ENCODE measurements around the gene OSBPL5. TPM values are rescaled to one million over a fixed set of nuclear protein-coding genes. Genes with fewer than 3 reads are reported as not detected.
A peak's percentile ranks its signal among the peaks of the same experiment; 100 is the strongest.
"Not testable (repeated sequence)": the region's sequence is repeated elsewhere in the genome, so short reads cannot be mapped to it uniquely, and the experiment has no call there.

Gene OSBPL5
- polyA plus RNA-seq, 6 donors from 2014 or later: 0.12 to 0.25 TPM; not detected in 4

DNA sequence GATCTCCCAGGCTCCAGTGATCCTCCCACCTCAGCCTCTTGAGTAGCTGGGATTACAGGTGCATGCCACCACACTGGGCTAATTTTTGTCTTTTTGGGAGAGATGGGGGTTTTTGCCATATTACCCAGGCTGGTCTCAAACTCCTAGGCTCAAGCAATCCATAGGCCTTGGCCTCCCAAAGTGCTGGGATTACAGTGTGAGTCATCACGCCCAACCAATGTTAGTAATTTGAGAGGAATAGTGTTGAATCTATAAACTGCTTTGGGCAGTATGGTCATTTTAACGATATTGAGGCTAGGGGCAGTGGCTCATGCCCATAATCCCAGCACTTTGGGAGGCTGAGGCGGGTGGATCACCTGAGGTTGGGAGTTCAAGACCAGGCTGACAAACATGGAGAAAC lies 98.8 kb downstream of the OSBPL5 start:
- H3K36me3 Mint-ChIP-seq; H3K4me1 Mint-ChIP-seq; DNase-seq; ATAC-seq (ENCODE audit: low read depth in 2 of 2); H3K27ac Mint-ChIP-seq; H3K9me3 Mint-ChIP-seq; H3K4me3 Mint-ChIP-seq: not testable (repeated sequence)
- peaks cover 17 to 46% (median 17%) of the 10 kb centered on the region in 3 donors for H3K27me3 Mint-ChIP-seq

DNA sequence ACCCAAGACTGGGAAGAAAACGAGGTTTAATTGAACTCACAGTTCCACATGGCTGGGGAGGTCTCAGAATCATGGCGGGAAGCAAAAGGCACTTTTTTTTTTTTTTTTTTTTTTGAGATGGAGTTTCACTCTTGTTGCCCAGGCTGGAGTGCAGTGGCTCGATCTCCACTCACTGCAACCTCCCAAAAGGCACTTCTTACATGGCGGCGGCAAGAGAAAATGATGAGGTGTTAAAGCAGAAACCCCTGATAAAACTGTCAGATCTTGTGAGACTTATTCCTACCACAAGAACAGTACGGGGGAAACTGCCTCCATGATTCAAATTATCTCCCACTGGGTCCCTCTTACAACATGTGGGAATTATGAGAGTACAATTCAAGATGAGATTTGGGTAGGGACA lies 100.4 kb downstream of the OSBPL5 start:
- not testable (repeated sequence) for ATAC-seq (ENCODE audit: low read depth in 2 of 2); H3K9me3 Mint-ChIP-seq; H3K4me1 Mint-ChIP-seq; H3K36me3 Mint-ChIP-seq; H3K27ac Mint-ChIP-seq; DNase-seq
- peaks cover 14 to 46% (median 22%) of the 10 kb centered on the region in 3 donors for H3K27me3 Mint-ChIP-seq
- peak overlapping the region in 1 of 8 donors; percentile 8 for H3K4me3 Mint-ChIP-seq

DNA sequence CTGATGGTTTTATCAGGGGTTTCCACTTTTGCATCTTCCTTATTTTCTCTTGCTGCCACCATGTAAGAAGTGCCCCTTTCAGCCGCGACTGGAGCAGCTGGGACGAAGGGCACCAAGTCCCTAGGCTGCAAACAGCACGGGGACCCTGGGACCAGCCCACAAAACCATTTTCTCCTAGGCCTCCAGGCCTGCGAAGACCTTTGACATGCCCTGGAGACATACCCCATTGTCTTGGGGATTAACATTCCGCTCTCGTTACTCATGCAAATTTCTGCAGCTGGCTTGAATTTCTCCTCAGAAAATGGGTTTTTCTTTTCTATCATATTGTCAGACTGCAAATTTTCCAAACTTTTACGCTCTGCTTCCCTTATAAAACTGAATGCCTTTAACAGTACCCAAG lies 101.2 kb downstream of the OSBPL5 start:
- not testable (repeated sequence) for H3K27ac Mint-ChIP-seq; H3K4me1 Mint-ChIP-seq; H3K36me3 Mint-ChIP-seq; DNase-seq; ATAC-seq (ENCODE audit: low read depth in 2 of 2); H3K9me3 Mint-ChIP-seq
- Mint-ChIP-seq H3K4me3 (peak overlapping the region in 1 of 8 donors; percentile 8), H3K27me3 (peaks cover 14 to 40% (median 22%) of the 10 kb centered on the region in 3 donors)

DNA sequence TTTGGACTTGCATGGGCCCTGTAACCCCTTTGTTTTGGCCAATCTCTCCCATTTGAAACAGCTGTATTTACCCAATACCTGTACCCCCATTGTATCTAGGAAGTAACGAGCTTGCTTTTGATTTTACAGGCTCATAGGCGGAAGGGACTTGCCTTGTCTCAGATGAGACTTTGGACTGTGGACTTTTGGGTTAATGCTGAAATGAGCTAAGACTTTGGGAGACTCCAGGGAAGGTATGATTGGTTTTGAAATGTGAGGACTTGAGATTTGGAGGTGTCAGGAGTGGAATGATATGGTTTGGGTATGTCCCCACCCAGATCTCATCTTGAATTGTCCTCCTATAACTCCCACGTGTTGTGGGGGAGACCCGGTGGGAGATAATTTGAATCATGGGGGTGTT lies 101.7 kb downstream of the OSBPL5 start:
- not testable (repeated sequence) for ATAC-seq (ENCODE audit: low read depth in 2 of 2); H3K4me1 Mint-ChIP-seq; H3K27ac Mint-ChIP-seq

DNA sequence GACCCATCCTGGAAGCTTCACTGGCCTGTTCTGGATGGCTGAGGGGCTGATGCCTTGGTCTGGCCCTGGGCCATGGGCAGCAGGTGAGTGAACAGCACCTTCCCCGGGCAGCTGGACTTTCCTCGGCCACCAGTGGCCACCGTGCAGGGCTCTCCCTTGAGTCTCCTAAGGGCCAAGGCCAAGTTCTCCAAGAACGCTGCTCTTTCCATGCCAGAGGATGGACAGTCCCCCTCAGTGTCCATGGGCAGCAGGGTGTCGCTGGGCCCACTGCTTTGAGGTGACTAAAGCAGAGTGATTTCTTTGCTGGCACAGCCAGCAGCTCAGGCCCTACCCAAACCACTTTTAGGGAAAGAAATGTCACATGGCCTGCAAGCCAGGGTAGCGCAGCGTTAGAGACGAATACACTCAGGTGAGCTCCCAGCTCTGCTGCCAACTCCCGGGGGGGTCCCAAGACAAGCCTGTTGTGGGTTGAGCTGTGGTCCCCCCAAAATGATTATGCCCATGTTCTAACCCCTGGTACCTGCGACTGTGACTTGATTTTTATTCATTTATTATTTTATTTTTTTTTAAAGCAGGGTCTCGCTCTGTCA lies 104.6 kb downstream of the OSBPL5 start:
- Mint-ChIP-seq H3K36me3 (no peaks in the 10 kb centered on the region), H3K27ac (no peak overlapping the region), H3K4me1 (peaks cover 11 to 20% (median 18%) of the 10 kb centered on the region in 3 donors), H3K4me3 (peak overlapping the region in 1 of 8 donors; percentile 9), H3K27me3 (peaks cover 11 to 22% (median 12%) of the 10 kb centered on the region in 3 donors), H3K9me3 (peaks cover 0 to 2% (median 0%) of the 10 kb centered on the region in 7 donors)
- DNase-seq (no peak), ATAC-seq (ENCODE audit: low read depth in 2 of 2) (no peak)

More for the DNA sequence above, 101.7 kb downstream of the OSBPL5 start:
- not testable (repeated sequence) for H3K36me3 Mint-ChIP-seq, DNase-seq, H3K9me3 Mint-ChIP-seq, H3K4me3 Mint-ChIP-seq
- peaks cover 14 to 36% (median 22%) of the 10 kb centered on the region in 3 donors for H3K27me3 Mint-ChIP-seq

DNA sequence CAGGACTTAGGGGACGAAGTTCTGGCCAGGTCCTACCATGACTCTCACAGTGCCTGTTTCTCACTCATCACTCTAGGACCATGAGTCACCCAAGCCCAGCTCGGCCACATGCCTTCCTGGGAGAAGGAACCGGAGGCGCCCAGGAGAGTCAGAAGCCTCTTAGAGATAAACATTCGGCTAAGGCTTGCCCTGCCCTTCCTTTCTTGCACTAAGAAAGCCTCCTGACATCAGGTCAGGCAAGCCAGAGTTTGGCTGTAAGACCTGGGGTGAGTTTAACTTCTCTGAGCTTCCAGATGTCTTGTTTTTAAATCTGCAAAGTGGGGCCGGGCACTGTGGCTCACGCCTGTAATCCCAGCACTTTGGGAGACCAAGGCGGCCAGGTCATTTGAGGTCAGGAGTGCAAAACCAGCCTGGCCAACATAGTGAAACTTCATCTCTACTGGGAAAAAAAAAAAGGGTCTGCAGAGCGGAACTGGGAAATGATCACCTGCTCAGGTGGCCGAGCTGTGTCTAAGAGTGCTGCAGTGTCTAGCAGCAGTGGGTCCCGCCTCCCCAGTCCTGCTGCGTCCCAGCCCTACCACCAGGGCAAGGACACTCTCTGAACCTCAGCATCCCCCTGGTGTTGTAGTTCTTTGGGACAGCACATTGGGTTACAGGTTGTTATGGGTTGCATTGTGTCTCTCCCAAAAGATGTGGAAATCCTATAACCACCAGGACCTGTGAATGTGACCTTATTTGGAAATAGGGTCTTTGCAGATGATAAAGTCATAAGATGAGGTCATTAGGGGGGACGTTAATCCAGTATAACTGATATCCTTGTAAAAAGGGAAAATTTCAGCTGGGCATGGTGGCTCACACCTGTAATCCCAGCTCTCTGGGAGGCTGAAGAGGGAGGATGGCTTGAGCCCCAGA lies 106.1 kb downstream of the OSBPL5 start:
- Mint-ChIP-seq H3K27me3 (peaks cover under 1 to 14% (median 4%) of the 10 kb centered on the region in 3 donors), H3K4me3 (peak overlapping the region in 7 of 8 donors; percentile 8 to 87 (median 56)), H3K9me3 (no peaks in the 10 kb centered on the region), H3K36me3 (no peaks in the 10 kb centered on the region), H3K4me1 (peaks cover 20 to 31% (median 30%) of the 10 kb centered on the region in 3 donors), H3K27ac (peak overlapping the region in 2 of 6 donors; percentile 9 to 29)
- no peak for DNase-seq
- ATAC-seq (ENCODE audit: low read depth in 2 of 2): no peak

DNA sequence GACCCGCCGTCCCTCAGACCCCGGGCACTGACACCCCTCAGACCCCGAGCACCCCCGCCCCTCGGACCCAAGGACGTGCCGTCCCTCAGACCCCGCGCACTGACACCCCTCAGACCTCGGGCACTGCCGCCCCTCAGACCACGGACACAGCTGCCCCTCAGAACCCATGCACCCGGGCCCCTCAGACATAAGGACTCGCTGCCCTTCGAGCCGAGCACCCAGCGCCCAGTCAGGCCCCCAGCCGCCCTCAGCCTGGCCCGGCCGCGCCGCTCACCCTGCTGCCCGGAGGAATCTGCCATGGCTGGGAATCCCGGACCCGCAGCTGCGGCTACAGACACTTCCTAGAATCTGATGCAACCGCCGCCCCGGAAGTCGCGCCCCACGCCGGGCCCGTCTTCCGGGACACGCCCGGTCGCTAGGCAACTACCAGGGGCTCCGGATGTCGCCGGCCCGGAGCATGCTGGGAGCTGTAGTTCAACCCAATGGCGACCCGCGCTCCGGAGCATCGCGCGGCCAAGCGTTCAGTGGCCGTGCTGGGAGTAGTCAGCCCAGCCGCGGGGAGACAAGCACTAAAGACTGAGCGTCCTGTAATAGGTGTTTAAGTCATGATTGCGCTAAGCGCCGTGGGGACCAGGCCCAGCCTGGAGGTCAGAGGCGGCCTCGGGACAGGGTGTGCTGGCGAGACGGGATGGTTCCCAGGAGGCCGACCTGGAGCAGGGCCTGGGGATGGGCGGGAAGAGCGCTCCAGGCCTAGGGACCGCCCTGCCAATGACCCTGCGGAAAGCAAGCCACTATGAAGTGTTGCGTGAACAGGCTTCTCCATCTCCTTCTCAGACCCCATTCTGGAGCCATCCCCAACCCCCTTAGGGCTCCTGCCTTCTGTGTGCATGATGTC lies 107.8 kb downstream of the OSBPL5 start, which contains the start of gene CARS1:
Gene CARS1 (minus strand): TSS at position 355 of the 895 bp plus-strand sequence. CDS start 56 bp downstream, at position 299.
- ATAC-seq (ENCODE audit: low read depth in 2 of 2) (peak; percentile 99 to 100), DNase-seq (peak; percentile 93)
- H3K4me1 Mint-ChIP-seq: peaks cover 26 to 42% (median 36%) of the 10 kb centered on the region in 3 donors
- peaks cover 0 to 14% (median 0%) of the 10 kb centered on the region in 3 donors for H3K27me3 Mint-ChIP-seq
- H3K9me3 Mint-ChIP-seq: no peaks in the 10 kb centered on the region
- no peaks in the 10 kb centered on the region for H3K36me3 Mint-ChIP-seq
- H3K4me3 Mint-ChIP-seq: peak within 1 kb of the TSS; percentile 86 to 94 (median 92)
- H3K27ac Mint-ChIP-seq: peak within 1 kb of the TSS; percentile 39 to 94 (median 90)

DNA sequence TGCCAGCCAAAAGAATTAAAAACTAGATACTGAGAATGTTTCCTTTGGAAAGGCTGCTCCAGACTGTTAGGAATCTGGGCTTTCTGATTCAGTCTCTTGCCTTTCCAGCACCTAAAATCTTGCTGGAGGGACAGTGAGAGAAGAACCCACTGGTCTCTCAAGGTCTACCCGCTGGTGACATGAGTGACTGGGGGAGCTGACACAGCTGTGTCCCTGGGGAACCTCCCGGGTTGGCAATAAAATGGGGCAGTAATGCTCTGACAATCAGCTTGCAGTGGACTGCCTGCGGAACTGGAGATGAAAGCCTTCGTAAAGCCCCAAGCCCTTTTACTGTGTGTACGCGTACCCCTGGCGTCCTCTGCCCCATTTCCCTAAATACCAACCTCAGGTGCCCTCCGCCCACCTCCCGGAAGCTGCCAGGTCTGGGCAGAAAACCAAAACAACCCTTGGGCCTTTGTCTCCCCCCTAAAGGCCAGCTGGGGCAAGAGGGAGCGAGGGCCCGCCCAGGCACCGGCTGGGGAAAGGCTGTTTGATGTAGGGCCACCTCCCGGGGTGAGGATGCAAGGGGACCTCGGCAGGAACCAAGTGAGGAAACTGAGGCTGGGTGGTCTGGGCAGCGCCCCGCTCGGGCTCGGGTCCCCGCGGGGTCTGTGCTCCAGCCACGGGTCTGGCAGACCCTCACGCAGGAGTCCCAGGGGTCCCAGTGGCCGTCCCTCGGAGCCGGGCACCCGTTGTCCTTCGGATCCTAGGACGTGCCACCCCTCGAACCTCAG lies 108.6 kb downstream of the OSBPL5 start:
- Mint-ChIP-seq H3K27me3 (peaks cover 0 to 6% (median 0%) of the 10 kb centered on the region in 3 donors), H3K9me3 (no peaks in the 10 kb centered on the region), H3K36me3 (no peaks in the 10 kb centered on the region), H3K4me1 (peaks cover 30 to 49% (median 42%) of the 10 kb centered on the region in 3 donors), H3K4me3 (peak overlapping the region; percentile 86 to 94 (median 92)), H3K27ac (peak overlapping the region in 5 of 6 donors; percentile 75 to 94 (median 91))
- DNase-seq: no peak
- peak; percentile 8 to 18 for ATAC-seq (ENCODE audit: low read depth in 2 of 2)

DNA sequence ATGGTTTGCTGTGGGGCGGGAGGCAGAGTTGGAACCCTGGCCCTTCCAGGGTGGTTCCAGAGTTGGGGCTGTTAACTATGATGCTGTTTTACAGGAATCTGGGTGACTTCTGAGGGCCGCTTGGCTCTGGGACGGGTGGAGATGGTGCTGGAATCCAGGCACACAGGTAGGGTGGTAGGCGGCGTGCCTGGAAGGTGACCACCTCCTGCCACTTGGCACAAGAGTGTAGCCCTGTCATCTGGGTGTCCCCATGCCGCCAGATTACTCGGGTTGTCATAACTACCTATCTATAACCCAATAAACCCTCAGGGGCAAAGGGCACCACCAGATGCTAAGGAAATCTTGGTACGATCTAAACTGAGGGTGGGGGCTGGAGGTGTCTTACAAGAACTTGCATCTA lies 109.2 kb downstream of the OSBPL5 start:
- H3K4me1 Mint-ChIP-seq: peaks cover 32 to 55% (median 48%) of the 10 kb centered on the region in 3 donors
- no peaks in the 10 kb centered on the region for H3K36me3 Mint-ChIP-seq
- no peak for DNase-seq
- peak overlapping the region; percentile 86 to 94 (median 90) for H3K4me3 Mint-ChIP-seq
- no peak for ATAC-seq (ENCODE audit: low read depth in 2 of 2)
- peaks cover 0 to under 1% (median 0%) of the 10 kb centered on the region in 3 donors for H3K27me3 Mint-ChIP-seq
- H3K27ac Mint-ChIP-seq: peak overlapping the region in 5 of 6 donors; percentile 54 to 92 (median 91)
- no peaks in the 10 kb centered on the region for H3K9me3 Mint-ChIP-seq

DNA sequence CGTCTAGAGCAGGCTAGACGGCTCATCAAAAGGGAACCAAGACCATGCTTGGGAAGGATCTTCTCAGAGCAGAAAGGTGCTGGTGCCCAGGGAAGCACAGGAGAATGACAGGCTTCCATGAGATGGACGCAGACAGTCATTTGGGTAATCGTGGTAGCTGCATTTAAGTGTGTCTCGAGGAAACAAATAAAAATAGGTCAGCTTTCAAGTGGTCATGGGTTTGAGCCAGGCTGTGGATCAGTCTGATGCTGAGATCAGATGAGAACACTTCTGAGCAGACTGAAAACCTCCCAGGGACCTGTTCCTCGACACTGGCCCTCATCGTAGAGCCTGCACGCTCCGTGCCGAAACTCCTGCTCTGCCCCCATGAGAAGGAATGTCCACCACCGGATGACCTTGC lies 112.5 kb downstream of the OSBPL5 start:
- DNase-seq: no peak
- no peak for ATAC-seq (ENCODE audit: low read depth in 2 of 2)
- Mint-ChIP-seq H3K4me3 (peak overlapping the region in 1 of 8 donors; percentile 33), H3K27ac (peak overlapping the region in 1 of 6 donors; percentile 60), H3K27me3 (no peaks in the 10 kb centered on the region), H3K4me1 (peaks cover 42 to 65% (median 63%) of the 10 kb centered on the region in 3 donors), H3K9me3 (no peaks in the 10 kb centered on the region), H3K36me3 (no peaks in the 10 kb centered on the region)

DNA sequence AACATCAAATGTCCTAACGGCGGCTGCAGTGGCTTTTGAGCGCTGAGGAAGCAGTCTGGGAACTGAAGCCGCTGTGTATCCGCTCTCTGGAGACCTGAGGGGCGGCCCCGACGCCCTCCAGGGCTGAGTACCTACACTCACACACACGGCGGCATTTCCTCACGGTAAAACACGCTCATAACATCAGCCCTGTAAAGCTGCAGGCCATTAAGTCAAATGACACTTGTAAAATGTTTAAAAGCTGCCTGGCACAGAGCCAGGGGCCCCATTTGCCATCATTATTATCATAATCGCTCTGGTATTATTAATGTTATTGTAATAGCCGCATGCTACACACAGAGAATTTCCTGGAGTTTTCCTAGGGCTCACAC lies 113.0 kb downstream of the OSBPL5 start:
- DNase-seq: no peak
- no peaks in the 10 kb centered on the region for H3K27me3 Mint-ChIP-seq
- no peaks in the 10 kb centered on the region for H3K36me3 Mint-ChIP-seq
- no peaks in the 10 kb centered on the region for H3K9me3 Mint-ChIP-seq
- peak overlapping the region in 4 of 8 donors; percentile 12 to 29 (median 17) for H3K4me3 Mint-ChIP-seq
- ATAC-seq (ENCODE audit: low read depth in 2 of 2): peak; percentile 38 to 46
- peak overlapping the region in 1 of 6 donors; percentile 20 for H3K27ac Mint-ChIP-seq
- peaks cover 38 to 63% (median 62%) of the 10 kb centered on the region in 3 donors for H3K4me1 Mint-ChIP-seq

Data from naive B cell (primary cell).